Activated T-helper 1 cell treated with anti-CD3 and anti-CD28 coated beads, Interleukin-2, amount 50 U/mL, for 16 hours (primary cell): ENCODE data around the gene PRR13.
"Not testable (repeated sequence)": the region's sequence is repeated elsewhere in the genome, so short reads cannot be mapped to it uniquely, and the experiment has no call there.

Experiments used
- DNase-seq, 2 donors: peaks; one replicate each; pipeline ENCODE4 v3.0.0-alpha.2; 2020; ENCODE audit warnings: low read depth in 1 of 2, low spot score in 1 of 2

The PRR13 gene

GRCh38 chr12:53441040-53441833, at the start of gene PRR13:
PRR13 (plus strand) TSS chr12:53441734; CDS start chr12:53442715, 981 bp downstream.
- DNase-seq, result peak; percentile 97 to 98

- DNase-seq, result no peak
Observed at GRCh38 chr12:53399896-53400295, 41.6 kb upstream of the PRR13 start.

GRCh38 chr12:53402351-53402750, 39.2 kb upstream of the PRR13 start:
- DNase-seq, result not testable (repeated sequence)

GRCh38 chr12:53402871-53403270, 38.7 kb upstream of the PRR13 start:
- no peak for DNase-seq

- DNase-seq, result no peak
Observed at GRCh38 chr12:53410951-53411350, 30.6 kb upstream of the PRR13 start.

GRCh38 chr12:53413485-53414204, 27.9 kb upstream of the PRR13 start:
- DNase-seq, result no peak

- DNase-seq, result no peak
Observed at GRCh38 chr12:53414756-53415417, 26.6 kb upstream of the PRR13 start.

GRCh38 chr12:53415752-53416389, 25.7 kb upstream of the PRR13 start:
- not testable (repeated sequence) for DNase-seq

- DNase-seq, result not testable (repeated sequence)
Observed at GRCh38 chr12:53417291-53417816, 24.2 kb upstream of the PRR13 start.

- DNase-seq, result no peak
Observed at GRCh38 chr12:53418221-53418620, 23.3 kb upstream of the PRR13 start.

GRCh38 chr12:53419756-53420155, 21.8 kb upstream of the PRR13 start:
- no peak for DNase-seq

- not testable (repeated sequence) for DNase-seq
Observed at GRCh38 chr12:53422247-53422646, 19.3 kb upstream of the PRR13 start.

GRCh38 chr12:53423597-53423996, 17.9 kb upstream of the PRR13 start, which contains the start of gene AMHR2:
AMHR2 (plus strand) TSS chr12:53423855; CDS start chr12:53423935, 80 bp downstream.
- no peak for DNase-seq

GRCh38 chr12:53424626-53425514, 16.7 kb upstream of the PRR13 start:
- no peak for DNase-seq

- DNase-seq, result no peak
Observed at GRCh38 chr12:53425515-53426150, 15.9 kb upstream of the PRR13 start.

GRCh38 chr12:53427905-53428594, 13.5 kb upstream of the PRR13 start:
- no peak for DNase-seq

GRCh38 chr12:53428741-53429140, 12.8 kb upstream of the PRR13 start:
- DNase-seq, result no peak

- no peak for DNase-seq
Observed at GRCh38 chr12:53430116-53430515, 11.4 kb upstream of the PRR13 start.

- no peak for DNase-seq
Observed at GRCh38 chr12:53431187-53431586, 10.3 kb upstream of the PRR13 start.
